Progenitor cell of endocrine pancreas (in vitro differentiated cells): ENCODE results near the gene XPNPEP1. TPM values are rescaled to one million over a fixed set of nuclear protein-coding genes. Genes with fewer than 3 reads are reported as not detected.
A peak's percentile ranks its signal among the peaks of the same experiment; 100 is the strongest.
"Not testable (repeated sequence)": the region's sequence is repeated elsewhere in the genome, so short reads cannot be mapped to it uniquely, and the experiment has no call there.

Experiments
- DNase-seq: peaks from one replicate; pipeline ENCODE4 v3.0.0; 2021; ENCODE audit warnings: low spot score; ENCODE audit not compliant: unreplicated experiment
- H3K27ac Mint-ChIP-seq: 2 replicates; pipeline ENCODE4 v1.8.0; 2021; ENCODE audit warnings: mild to moderate bottlenecking, moderate library complexity, mixed read lengths
- H3K27me3 Mint-ChIP-seq: 2 replicates; pipeline ENCODE4 v1.8.0; 2021; ENCODE audit warnings: mixed read lengths
- H3K36me3 Mint-ChIP-seq: 2 replicates; pipeline ENCODE4 v1.8.0; 2022; ENCODE audit warnings: mixed read lengths; ENCODE audit not compliant: insufficient read depth
- H3K4me1 Mint-ChIP-seq: 2 replicates; pipeline ENCODE4 v1.8.0; 2021; ENCODE audit warnings: low read depth, mixed read lengths
- H3K4me3 Mint-ChIP-seq: 2 replicates; pipeline ENCODE4 v1.8.0; 2021; ENCODE audit warnings: low read depth, mild to moderate bottlenecking, moderate library complexity, mixed read lengths
- H3K9me3 Mint-ChIP-seq: 2 replicates; pipeline ENCODE4 v1.8.0; 2021; ENCODE audit warnings: low read depth, mixed read lengths
- total RNA-seq: library from RNA; stranded (reverse); gene quantifications from 2 replicates; pipeline ENCODE4 v1.2.1, GENCODE V29; 2021
- TF ChIP-seq, protein P1 (sequence below): fragments of 200-600 bp; sonication (generic); IDR thresholded peaks from one replicate; pipeline ENCODE4 v1.5.0; 2021; ENCODE audit warnings: antibody characterized with exemption, mild to moderate bottlenecking; ENCODE audit not compliant: unreplicated experiment

XPNPEP1 gene
- total RNA-seq, 1 donor from 2014 or later: 40.0 TPM

GRCh38 chr10:109920016-109920415 is 3.3 kb downstream of the XPNPEP1 start:
- DNase-seq: no peak
- H3K27ac Mint-ChIP-seq: no peak overlapping the region
- H3K9me3 Mint-ChIP-seq: peaks cover 3% of the 10 kb centered on the region
- no peak overlapping the region for H3K4me3 Mint-ChIP-seq
- H3K4me1 Mint-ChIP-seq: peaks cover 26% of the 10 kb centered on the region
- TF ChIP-seq, protein P1, sequence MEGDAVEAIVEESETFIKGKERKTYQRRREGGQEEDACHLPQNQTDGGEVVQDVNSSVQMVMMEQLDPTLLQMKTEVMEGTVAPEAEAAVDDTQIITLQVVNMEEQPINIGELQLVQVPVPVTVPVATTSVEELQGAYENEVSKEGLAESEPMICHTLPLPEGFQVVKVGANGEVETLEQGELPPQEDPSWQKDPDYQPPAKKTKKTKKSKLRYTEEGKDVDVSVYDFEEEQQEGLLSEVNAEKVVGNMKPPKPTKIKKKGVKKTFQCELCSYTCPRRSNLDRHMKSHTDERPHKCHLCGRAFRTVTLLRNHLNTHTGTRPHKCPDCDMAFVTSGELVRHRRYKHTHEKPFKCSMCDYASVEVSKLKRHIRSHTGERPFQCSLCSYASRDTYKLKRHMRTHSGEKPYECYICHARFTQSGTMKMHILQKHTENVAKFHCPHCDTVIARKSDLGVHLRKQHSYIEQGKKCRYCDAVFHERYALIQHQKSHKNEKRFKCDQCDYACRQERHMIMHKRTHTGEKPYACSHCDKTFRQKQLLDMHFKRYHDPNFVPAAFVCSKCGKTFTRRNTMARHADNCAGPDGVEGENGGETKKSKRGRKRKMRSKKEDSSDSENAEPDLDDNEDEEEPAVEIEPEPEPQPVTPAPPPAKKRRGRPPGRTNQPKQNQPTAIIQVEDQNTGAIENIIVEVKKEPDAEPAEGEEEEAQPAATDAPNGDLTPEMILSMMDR: no peak
- peaks cover 4% of the 10 kb centered on the region for H3K36me3 Mint-ChIP-seq
- H3K27me3 Mint-ChIP-seq: peaks cover 9% of the 10 kb centered on the region

- TF ChIP-seq, protein P1: no peak
- peaks cover 23% of the 10 kb centered on the region for H3K4me1 Mint-ChIP-seq
- peaks cover 6% of the 10 kb centered on the region for H3K36me3 Mint-ChIP-seq
- no peak overlapping the region for H3K27ac Mint-ChIP-seq
- peaks cover 4% of the 10 kb centered on the region for H3K27me3 Mint-ChIP-seq
- H3K9me3 Mint-ChIP-seq: peaks cover 3% of the 10 kb centered on the region
- no peak for DNase-seq
- H3K4me3 Mint-ChIP-seq: no peak overlapping the region
These were observed 4.1 kb downstream of the XPNPEP1 start for GRCh38 chr10:109919220-109919619.

GRCh38 chr10:109918707-109919106 is 4.6 kb downstream of the XPNPEP1 start:
- H3K36me3 Mint-ChIP-seq, H3K27me3 Mint-ChIP-seq, H3K27ac Mint-ChIP-seq, DNase-seq, H3K9me3 Mint-ChIP-seq, H3K4me3 Mint-ChIP-seq: not testable (repeated sequence)
- peaks cover 21% of the 10 kb centered on the region for H3K4me1 Mint-ChIP-seq

DNA sequence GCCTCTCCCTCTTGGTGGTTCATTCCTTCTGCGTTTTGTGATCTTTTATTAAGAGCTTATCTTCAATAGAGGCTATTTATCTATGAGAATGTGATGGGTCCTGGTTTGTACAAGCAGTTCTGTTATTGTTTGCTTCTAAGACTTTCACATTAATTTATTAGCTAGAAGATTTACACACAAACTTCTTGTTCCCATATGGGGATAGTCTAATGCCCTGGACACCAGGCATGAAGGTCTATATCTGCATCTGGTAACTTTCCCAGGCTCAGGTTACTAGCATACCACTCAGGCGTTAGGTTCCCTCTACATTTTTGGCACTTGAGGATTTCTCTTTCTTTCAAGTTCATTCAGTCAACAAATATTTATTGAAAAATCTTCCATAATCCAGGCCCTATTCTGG is 7.7 kb downstream of the XPNPEP1 start:
- DNase-seq: no peak

GRCh38 chr10:109914966-109915365 is 8.3 kb downstream of the XPNPEP1 start:
- DNase-seq: no peak
- Mint-ChIP-seq H3K4me3 (no peak overlapping the region), H3K36me3 (peaks cover 13% of the 10 kb centered on the region), H3K4me1 (peaks cover 18% of the 10 kb centered on the region), H3K27me3 (no peaks in the 10 kb centered on the region), H3K27ac (peak overlapping the region; percentile 50), H3K9me3 (peaks cover 3% of the 10 kb centered on the region)
- TF ChIP-seq, protein P1: no peak

More for the DNA sequence above, 7.7 kb downstream of the XPNPEP1 start:
- TF ChIP-seq, protein P1: no peak
- Mint-ChIP-seq H3K36me3 (peaks cover 13% of the 10 kb centered on the region), H3K27ac (peak overlapping the region; percentile 9), H3K27me3 (no peaks in the 10 kb centered on the region), H3K4me3 (no peak overlapping the region), H3K9me3 (peaks cover 3% of the 10 kb centered on the region), H3K4me1 (peaks cover 18% of the 10 kb centered on the region)

GRCh38 chr10:109913306-109913892 is 9.9 kb downstream of the XPNPEP1 start:
- TF ChIP-seq, protein P1: no peak
- H3K4me1 Mint-ChIP-seq: peaks cover 18% of the 10 kb centered on the region
- H3K36me3 Mint-ChIP-seq: peaks cover 19% of the 10 kb centered on the region
- no peaks in the 10 kb centered on the region for H3K27me3 Mint-ChIP-seq
- H3K9me3 Mint-ChIP-seq: peaks cover 3% of the 10 kb centered on the region
- no peak overlapping the region for H3K4me3 Mint-ChIP-seq
- no peak for DNase-seq
- peak overlapping the region; percentile 63 for H3K27ac Mint-ChIP-seq
